Pancreas (tissue), 10 donors: Measurements from ENCODE around the gene LRRC70. TPM values are rescaled to one million over a fixed set of nuclear protein-coding genes. Genes with fewer than 3 reads are reported as not detected.

Source experiments
- ATAC-seq, 4 donors: fragments of 200-7000 bp; cut with Tn5 transposase; one replicate each; pipeline versions ENCODE4 v1.8.0 to v1.9.1; 2020; ENCODE audit warnings: mild to moderate bottlenecking in 4 of 4, moderate library complexity in 4 of 4
- DNase-seq, 6 donors: peaks; one replicate each; pipeline ENCODE4 v3.0.0-alpha.2; 2020
- FAIRE-seq: peaks from 2 replicates; lab custom pipeline; 2012; peaks lifted over from hg19 to GRCh38; lab: Jason Lieb, UNC
- H3K27ac ChIP-seq, 4 donors: fragments of 200-600 bp; sonication (generic); 1 replicate in 3 of 4; 2 replicates in 1 of 4; pipeline versions ENCODE4 v1.5.0 to v1.8.0; 2020
- H3K27me3 ChIP-seq, 4 donors: fragments of 200-600 bp; one replicate each; pipeline ENCODE4 v1.8.0; 2021
- H3K36me3 ChIP-seq, 3 donors: fragments of 200-600 bp; sonication (generic) in 1 of 3; one replicate each; pipeline versions ENCODE4 v1.5.0 to v1.8.0; 2020 to 2021
- H3K4me1 ChIP-seq, 3 donors: fragments of 200-600 bp; one replicate each; pipeline ENCODE4 v1.8.0; 2021
- H3K4me3 ChIP-seq, 4 donors: fragments of 200-600 bp; sonication (generic) in 2 of 4; one replicate each; pipeline versions ENCODE4 v1.5.0 to v1.8.0; 2020 to 2021
- H3K9me3 ChIP-seq, 4 donors: fragments of 200-600 bp; one replicate each; pipeline ENCODE4 v1.8.0; 2021
- WGBS, 2 donors: extraction: QIAGEN DNeasy Blood & Tissue Kit; methylation state at CpG; one replicate each; pipeline ENCODE4 v1.1.7; 2013; 5-methylcytosine and 5-hydroxymethylcytosine counted together
- intact Hi-C, 3 donors: fragments of 100-400 bp; cut with DNase I; formaldehyde crosslinking; loops; one replicate each; pipeline versions ENCODE4 v1.11.1 to v1.14.2; 2022
- polyA plus RNA-seq, 2 donors: library from polyadenylated mRNA; stranded (reverse); fragments of 200-250 nt; gene quantifications; one replicate each; pipeline ENCODE4 v1.2.3, GENCODE V29; 2013
- total RNA-seq, 6 donors: library from RNA; stranded (reverse); fragmentation: NEBNext Ultra II Directional in 4 of 6; extraction: Animal tissue kit (Norgen Biotek cat#: 25700) in 4 of 6; gene quantifications; one replicate each; pipeline versions ENCODE4 v1.2.1 to v1.2.4, GENCODE V29; 2021 to 2023
- TF ChIP-seq, protein P1 (sequence below), 4 donors: fragments of 200-600 bp; sonication (generic) in 3 of 4; IDR thresholded peaks; one replicate each; pipeline versions ENCODE4 v1.5.0 to v1.8.0; 2021; ENCODE audit warnings: antibody characterized with exemption in 4 of 4
- donor health status: healthy with polysubstance abuse.
- donor health status: DM: no; HTN: no; CAD: no; lungs with moderate emphysema.
- donor health status: DM: no; HTN: no; CAD: no.
- donor health status: control.
- donor health status: control.
- donor health status: Bipolar disorder and iron deficiency.
- donor health status: DM: yes; HTN: yes; CAD: no.
- donor health status: DM: no; HTN: no; CAD: no.
- donor health status: DM: no; HTN: no; CAD: no.
- donor health status: DM: yes; HTN: yes; CAD: no.

The LRRC70 gene
- total and polyA plus RNA-seq, 8 donors, result 0.16 to 3.5 (median 0.57) TPM

DNA sequence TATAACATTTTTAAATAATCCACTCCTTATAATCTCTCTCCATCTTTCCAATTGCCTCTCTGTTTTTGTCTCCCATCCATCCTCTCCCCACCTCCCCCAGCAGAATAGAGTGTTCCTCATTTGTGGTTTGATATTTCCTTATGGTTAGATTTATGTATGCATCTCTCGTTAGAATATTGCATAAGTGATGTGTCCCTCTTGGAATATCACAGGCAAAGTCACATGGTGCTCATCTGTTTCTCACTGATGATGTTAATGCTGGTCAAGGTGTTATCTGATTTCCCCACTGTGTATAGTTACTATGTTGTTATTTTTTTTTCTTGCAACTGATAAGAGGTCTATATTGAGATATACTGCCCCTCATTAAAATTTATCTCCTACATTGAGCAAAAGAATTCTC lies 3.1 kb upstream of the LRRC70 start:
- Histone ChIP-seq H3K4me1 (no peaks in the 10 kb centered on the region), H3K36me3 (no peaks in the 10 kb centered on the region), H3K27ac (no peak overlapping the region), H3K27me3 (no peaks in the 10 kb centered on the region), H3K4me3 (no peak overlapping the region), H3K9me3 (no peaks in the 10 kb centered on the region)
- TF ChIP-seq, protein P1, sequence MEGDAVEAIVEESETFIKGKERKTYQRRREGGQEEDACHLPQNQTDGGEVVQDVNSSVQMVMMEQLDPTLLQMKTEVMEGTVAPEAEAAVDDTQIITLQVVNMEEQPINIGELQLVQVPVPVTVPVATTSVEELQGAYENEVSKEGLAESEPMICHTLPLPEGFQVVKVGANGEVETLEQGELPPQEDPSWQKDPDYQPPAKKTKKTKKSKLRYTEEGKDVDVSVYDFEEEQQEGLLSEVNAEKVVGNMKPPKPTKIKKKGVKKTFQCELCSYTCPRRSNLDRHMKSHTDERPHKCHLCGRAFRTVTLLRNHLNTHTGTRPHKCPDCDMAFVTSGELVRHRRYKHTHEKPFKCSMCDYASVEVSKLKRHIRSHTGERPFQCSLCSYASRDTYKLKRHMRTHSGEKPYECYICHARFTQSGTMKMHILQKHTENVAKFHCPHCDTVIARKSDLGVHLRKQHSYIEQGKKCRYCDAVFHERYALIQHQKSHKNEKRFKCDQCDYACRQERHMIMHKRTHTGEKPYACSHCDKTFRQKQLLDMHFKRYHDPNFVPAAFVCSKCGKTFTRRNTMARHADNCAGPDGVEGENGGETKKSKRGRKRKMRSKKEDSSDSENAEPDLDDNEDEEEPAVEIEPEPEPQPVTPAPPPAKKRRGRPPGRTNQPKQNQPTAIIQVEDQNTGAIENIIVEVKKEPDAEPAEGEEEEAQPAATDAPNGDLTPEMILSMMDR (IDR thresholded peaks at IDR 0.05), result no peak
- intact Hi-C loops, result no loop called here
- no peak for DNase-seq
- no peak for ATAC-seq
- FAIRE-seq, result no peak
- WGBS, 2 donors, result 91 to 94% methylated on average over 1 of the region's 1 CpG

DNA sequence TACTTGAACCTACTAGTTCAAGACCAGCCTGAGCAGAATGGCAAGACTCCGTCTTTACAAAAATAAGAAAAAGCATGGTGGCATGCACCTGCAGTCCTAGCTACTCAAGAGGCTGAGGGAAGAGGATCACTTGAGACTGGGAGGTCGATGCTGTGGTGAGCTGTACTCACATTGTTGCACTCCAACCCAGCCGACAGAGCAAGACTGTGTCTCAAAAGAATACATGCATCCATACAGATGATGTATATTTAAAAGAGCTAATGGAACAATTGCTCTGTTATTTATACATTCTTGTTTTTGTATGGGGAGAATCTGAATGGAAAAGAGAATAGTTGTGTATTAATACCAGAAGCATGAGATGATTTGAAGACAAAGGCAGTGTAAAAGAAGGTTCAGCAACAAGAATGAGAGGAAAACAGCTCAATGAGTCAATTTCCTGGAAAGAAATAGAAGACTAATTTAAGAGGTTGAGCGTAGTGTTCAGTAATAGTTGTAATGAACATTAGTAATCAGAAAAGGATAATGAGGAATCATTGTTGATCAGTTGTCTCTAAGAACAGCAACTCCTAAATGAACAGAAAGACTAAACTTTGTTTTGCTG lies 1.9 kb upstream of the LRRC70 start:
- ATAC-seq (no peak), DNase-seq (no peak), FAIRE-seq (no peak)
- WGBS, 2 donors, result 91 to 92% methylated on average over 4 of the region's 4 CpGs
- no peaks in the 10 kb centered on the region for H3K4me1 ChIP-seq
- intact Hi-C loops, result no loop called here
- H3K27me3 ChIP-seq, result no peaks in the 10 kb centered on the region
- no peaks in the 10 kb centered on the region for H3K36me3 ChIP-seq
- H3K9me3 ChIP-seq, result no peaks in the 10 kb centered on the region
- TF ChIP-seq, protein P1 (IDR thresholded peaks at IDR 0.05), result no peak
- no peak overlapping the region for H3K4me3 ChIP-seq
- no peak overlapping the region for H3K27ac ChIP-seq

DNA sequence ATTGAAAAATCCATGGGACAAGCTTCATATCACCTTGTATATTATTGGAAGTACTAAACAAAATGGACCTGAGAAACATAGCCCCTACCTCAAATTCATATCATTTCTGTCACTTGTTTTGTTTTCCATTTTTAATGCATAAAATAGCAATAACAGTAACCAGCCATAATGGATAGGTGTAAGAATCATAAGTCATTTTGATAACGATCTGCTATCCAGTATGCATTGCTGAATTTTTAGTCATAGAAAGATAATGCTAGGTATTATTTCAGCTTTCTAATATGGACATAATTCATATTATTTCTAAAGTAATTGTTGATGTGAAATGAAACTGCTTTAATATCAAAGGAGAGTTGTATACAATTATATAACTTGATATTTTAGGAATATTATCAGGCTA lies 1.1 kb upstream of the LRRC70 start:
- Histone ChIP-seq H3K4me1 (no peaks in the 10 kb centered on the region), H3K27me3 (no peaks in the 10 kb centered on the region), H3K27ac (no peak overlapping the region), H3K9me3 (no peaks in the 10 kb centered on the region), H3K4me3 (no peak overlapping the region), H3K36me3 (no peaks in the 10 kb centered on the region)
- no peak for DNase-seq
- intact Hi-C loops, result no loop called here
- no peak for FAIRE-seq
- WGBS, 2 donors, result 91 to 92% methylated on average over 1 of the region's 1 CpG
- ATAC-seq, result no peak
- TF ChIP-seq, protein P1 (IDR thresholded peaks at IDR 0.05), result no peak

DNA sequence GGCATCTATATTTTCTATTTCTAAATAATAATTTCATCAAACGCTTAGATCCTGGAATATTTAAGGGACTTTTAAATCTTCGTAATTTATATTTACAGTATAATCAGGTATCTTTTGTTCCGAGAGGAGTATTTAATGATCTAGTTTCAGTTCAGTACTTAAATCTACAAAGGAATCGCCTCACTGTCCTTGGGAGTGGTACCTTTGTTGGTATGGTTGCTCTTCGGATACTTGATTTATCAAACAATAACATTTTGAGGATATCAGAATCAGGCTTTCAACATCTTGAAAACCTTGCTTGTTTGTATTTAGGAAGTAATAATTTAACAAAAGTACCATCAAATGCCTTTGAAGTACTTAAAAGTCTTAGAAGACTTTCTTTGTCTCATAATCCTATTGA lies 1.1 kb downstream of the LRRC70 start:
- Histone ChIP-seq H3K9me3 (no peaks in the 10 kb centered on the region), H3K27me3 (no peaks in the 10 kb centered on the region), H3K4me3 (no peak overlapping the region), H3K36me3 (no peaks in the 10 kb centered on the region), H3K4me1 (no peaks in the 10 kb centered on the region), H3K27ac (no peak overlapping the region)
- intact Hi-C loops, result no loop called here
- TF ChIP-seq, protein P1 (IDR thresholded peaks at IDR 0.05), result no peak
- 91% methylated on average over 5 of the region's 5 CpGs for WGBS, 2 donors
- DNase-seq (no peak), ATAC-seq (no peak), FAIRE-seq (no peak)

DNA sequence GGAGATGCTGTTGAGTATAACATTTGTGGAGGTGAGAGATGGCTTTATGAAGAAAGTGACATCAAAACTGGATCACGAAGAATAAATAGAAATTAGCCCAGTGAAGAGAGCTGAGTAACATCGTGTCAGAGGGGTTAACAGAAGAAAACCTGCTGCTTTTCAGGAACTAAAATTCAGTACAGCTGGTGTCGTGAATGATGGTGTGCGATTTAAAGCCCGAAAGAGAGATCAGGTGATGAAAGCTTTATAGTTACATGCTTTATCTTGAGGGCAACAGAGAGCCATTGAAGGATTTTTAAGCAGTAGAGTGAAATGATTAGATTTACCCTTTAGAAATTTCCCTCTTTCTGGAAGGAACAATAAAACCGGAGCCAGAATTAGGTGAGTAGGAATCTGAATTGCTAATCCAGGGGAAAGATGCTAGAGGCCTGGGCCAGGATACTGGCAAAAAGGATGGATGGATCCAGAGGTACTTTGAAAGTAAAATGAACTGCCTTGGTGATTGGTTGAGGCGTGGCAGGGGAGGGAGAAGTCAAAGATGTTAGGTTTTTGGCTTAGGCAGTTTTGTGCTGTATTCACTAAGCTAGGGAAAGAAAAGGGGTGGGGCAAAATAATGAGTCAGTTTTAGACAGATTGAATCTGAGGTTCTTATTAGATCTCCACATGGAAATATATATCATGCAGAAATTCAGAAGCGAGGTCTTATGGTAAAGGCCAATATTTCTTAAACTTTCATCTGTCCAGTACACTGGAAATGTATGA lies 3.4 kb downstream of the LRRC70 start:
- ATAC-seq (no peak), DNase-seq (no peak), FAIRE-seq (no peak)
- no peak overlapping the region for H3K4me3 ChIP-seq
- H3K36me3 ChIP-seq, result no peaks in the 10 kb centered on the region
- no peak overlapping the region for H3K27ac ChIP-seq
- 88 to 92% methylated on average over 8 of the region's 8 CpGs for WGBS, 2 donors
- no peaks in the 10 kb centered on the region for H3K27me3 ChIP-seq
- H3K9me3 ChIP-seq, result no peaks in the 10 kb centered on the region
- intact Hi-C loops, result no loop called here
- TF ChIP-seq, protein P1 (IDR thresholded peaks at IDR 0.05), result no peak
- peaks cover 0 to 4% (median 0%) of the 10 kb centered on the region in 3 donors for H3K4me1 ChIP-seq
